RWPE1 (cell line): ENCODE results near the gene PAGE3.

Source experiments
- CTCF ChIA-PET: fragments of 350-600 bp; sonication (Branson Sonifier 250); formaldehyde crosslinking; extraction: SDS; loops from one replicate; lab custom pipeline; 2021; lab: Yijun Ruan, JAX
- POLR2A ChIA-PET: fragments of 400-600 bp; formaldehyde crosslinking; extraction: SDS; loops from one replicate; lab custom pipeline; 2020; ENCODE audit warnings: antibody characterized with exemption; ENCODE audit not compliant: low non-redundant PET; lab: Yijun Ruan, JAX
- DNase-seq: peaks from one replicate; pipeline ENCODE4 v3.0.0; 2012; ENCODE audit warnings: low spot score
- H3K27ac ChIP-seq: fragments of 450-650 bp; 2 replicates; pipeline ENCODE4 v1.5.1; 2017
- TF ChIP-seq, protein P1 (sequence below): fragments of 450-650 bp; conservative IDR thresholded peaks from 2 replicates; pipeline ENCODE4 v1.5.1; 2017; ENCODE audit warnings: low read depth, mild to moderate bottlenecking

PAGE3 gene

GRCh38 chrX:55264816-55265215 lies at the start of gene PAGE3:
TSS of gene PAGE3 (minus strand) at chrX:55264916. CDS start at chrX:55263903, 1,013 bp downstream.
- no peak for DNase-seq
- CTCF ChIA-PET: no interaction called here
- H3K27ac ChIP-seq: no peak within 1 kb of the TSS
- TF ChIP-seq, protein P1, sequence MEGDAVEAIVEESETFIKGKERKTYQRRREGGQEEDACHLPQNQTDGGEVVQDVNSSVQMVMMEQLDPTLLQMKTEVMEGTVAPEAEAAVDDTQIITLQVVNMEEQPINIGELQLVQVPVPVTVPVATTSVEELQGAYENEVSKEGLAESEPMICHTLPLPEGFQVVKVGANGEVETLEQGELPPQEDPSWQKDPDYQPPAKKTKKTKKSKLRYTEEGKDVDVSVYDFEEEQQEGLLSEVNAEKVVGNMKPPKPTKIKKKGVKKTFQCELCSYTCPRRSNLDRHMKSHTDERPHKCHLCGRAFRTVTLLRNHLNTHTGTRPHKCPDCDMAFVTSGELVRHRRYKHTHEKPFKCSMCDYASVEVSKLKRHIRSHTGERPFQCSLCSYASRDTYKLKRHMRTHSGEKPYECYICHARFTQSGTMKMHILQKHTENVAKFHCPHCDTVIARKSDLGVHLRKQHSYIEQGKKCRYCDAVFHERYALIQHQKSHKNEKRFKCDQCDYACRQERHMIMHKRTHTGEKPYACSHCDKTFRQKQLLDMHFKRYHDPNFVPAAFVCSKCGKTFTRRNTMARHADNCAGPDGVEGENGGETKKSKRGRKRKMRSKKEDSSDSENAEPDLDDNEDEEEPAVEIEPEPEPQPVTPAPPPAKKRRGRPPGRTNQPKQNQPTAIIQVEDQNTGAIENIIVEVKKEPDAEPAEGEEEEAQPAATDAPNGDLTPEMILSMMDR: no peak
- POLR2A ChIA-PET: no interaction called here

DNA sequence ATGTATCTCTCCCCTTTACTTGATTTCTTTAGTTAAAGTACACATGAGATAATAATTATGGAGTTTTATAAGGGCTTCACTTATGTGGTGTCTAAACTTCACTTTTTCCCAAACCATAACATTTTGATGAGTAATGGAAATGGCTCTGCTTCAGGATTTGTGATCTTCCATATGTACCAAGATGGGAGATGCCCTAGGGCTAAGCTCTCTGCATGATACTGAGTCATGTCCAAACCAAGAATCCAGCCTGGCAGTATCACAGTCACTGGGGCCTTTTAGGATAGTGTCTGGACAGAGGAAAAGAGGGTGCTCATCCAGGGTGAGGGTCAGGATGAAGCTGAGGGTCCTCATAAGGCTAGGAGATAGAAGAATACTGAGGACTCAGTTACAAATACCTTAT lies 47.9 kb upstream of the PAGE3 start:
- H3K27ac ChIP-seq: no peak overlapping the region
- CTCF ChIA-PET: interaction anchor here (1.0 kb wide), 1 partner anchor 31 kb away, joined by 4 read pairs; no protein-coding TSS in a partner anchor
- POLR2A ChIA-PET: no interaction called here
- no peak for DNase-seq
- TF ChIP-seq, protein P1: no peak

- H3K27ac ChIP-seq: no peak overlapping the region
- ChIA-PET CTCF (no interaction called here), POLR2A (no interaction called here)
- no peak for DNase-seq
- TF ChIP-seq, protein P1: no peak
Measured at GRCh38 chrX:55290963-55291362, 26.2 kb upstream of the PAGE3 start.

GRCh38 chrX:55279832-55280231 lies 15.1 kb upstream of the PAGE3 start:
- DNase-seq: no peak
- CTCF ChIA-PET: no interaction called here
- no peak overlapping the region for H3K27ac ChIP-seq
- POLR2A ChIA-PET: no interaction called here
- TF ChIP-seq, protein P1: no peak

DNA sequence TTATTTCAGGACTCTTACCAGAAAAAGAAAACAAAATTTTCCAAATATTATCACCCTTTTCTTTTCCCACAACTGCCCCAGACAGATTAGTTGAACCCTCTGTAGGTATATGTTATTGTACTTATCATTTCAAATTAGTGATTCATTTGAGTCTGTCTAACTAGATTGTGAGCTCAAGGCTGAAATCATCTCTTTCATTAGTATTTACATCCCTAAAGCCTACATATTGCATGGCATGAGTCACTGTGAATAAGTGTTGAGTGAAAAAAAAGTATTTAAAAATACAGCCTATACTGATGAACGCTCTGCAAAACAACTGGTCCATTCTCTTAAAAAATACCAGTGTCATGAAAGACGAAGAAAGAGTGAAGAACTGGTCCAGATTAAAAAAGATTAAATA lies 3.9 kb downstream of the PAGE3 start:
- DNase-seq: no peak
- TF ChIP-seq, protein P1: no peak
- no peak overlapping the region for H3K27ac ChIP-seq
- CTCF ChIA-PET: no interaction called here
- POLR2A ChIA-PET: no interaction called here

DNA sequence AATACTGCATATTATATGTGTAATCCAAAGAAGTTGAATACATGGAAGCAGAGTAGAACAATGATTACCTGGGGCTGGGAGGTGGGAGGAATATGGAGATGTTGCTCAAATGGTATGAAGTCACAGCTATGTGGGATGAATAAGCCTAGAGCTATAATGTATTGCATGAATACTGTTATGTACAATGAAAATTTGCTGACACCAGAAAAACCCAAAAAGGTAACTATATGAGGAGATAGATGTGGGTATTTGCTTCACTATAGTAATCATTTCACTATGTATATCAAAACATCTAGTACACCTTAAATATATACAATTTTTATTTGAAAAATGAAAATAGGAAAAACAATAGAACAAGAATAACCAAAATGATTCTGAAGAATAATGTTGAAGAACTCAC lies 11.2 kb downstream of the PAGE3 start:
- ChIA-PET CTCF (no interaction called here), POLR2A (no interaction called here)
- DNase-seq: no peak
- TF ChIP-seq, protein P1: no peak
- no peak overlapping the region for H3K27ac ChIP-seq
